Measurements from ENCODE around the gene RPF1. TPM values are rescaled to one million over a fixed set of nuclear protein-coding genes. Genes with fewer than 3 reads are reported as not detected.

The RPF1 gene
- total and polyA plus RNA-seq, 2 of the 4 experiments (the other 2 are of a cell fraction): 28.4 to 30.3 TPM

GRCh38 chr1:84504580-84505492 is 25.8 kb downstream of the RPF1 start (continued):
- TF ChIP-seq CTCF (conservative IDR thresholded peaks at IDR 0.05; ENCODE audit: low read depth, low read length) (peak; percentile 33), SMC3 (IDR thresholded peaks at IDR 0.05; ENCODE audit: low read depth, low read length) (peak; percentile 33), RFX5 (IDR thresholded peaks at IDR 0.05; ENCODE audit: low read depth, low read length) (no peak)

Data from IMR-90 (cell line).